Measurements from ENCODE around the gene EVX2.

EVX2 gene

DNA sequence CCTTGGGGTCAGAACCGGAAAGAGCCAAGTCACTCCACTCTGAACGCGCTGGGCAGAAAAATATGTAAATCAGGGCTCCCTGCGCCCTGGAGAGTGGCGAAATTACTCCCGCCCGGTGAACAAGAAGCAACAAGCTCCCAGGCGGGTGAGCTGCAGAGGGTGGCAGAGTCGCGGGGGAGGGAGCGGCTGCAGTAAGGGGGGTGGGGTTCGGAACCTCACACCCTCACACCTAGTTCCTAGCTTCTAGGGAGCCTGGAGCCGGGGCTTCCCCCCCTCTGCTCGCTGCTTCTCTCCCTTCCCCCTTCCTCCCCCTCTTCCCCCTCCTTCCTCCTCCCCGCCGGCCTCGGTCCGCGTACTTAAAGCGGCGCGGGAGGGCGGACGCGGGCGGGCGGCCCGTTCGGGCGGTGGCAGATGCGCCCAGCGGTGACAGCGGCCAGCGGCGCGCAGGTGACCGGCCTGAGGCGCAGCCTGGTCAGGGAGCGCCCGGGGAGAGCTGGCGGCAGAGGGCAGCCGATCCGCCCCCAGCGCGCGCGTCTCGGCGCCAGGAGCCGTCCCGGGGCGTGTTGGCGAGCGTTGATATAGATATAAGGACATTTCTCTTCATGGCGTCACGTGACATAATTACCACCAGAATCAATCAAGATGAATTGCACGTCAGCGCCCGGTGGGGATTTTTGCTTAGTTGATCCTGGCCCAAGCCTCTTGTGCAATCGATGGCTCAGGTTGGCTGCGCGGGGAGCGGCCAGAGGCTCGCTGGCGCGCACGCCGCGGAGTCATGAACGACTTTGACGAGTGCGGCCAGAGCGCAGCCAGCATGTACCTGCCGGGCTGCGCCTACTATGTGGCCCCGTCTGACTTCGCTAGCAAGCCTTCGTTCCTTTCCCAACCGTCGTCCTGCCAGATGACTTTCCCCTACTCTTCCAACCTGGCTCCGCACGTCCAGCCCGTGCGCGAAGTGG is 23.1 kb upstream of the EVX2 start, which contains the start of gene HOXD11:
Gene HOXD11, plus strand, starts transcription at position 700 of the 959 bp plus-strand sequence. Its CDS starts 76 bp downstream, at position 776.
- peak; percentile 75 for DNase-seq

DNA sequence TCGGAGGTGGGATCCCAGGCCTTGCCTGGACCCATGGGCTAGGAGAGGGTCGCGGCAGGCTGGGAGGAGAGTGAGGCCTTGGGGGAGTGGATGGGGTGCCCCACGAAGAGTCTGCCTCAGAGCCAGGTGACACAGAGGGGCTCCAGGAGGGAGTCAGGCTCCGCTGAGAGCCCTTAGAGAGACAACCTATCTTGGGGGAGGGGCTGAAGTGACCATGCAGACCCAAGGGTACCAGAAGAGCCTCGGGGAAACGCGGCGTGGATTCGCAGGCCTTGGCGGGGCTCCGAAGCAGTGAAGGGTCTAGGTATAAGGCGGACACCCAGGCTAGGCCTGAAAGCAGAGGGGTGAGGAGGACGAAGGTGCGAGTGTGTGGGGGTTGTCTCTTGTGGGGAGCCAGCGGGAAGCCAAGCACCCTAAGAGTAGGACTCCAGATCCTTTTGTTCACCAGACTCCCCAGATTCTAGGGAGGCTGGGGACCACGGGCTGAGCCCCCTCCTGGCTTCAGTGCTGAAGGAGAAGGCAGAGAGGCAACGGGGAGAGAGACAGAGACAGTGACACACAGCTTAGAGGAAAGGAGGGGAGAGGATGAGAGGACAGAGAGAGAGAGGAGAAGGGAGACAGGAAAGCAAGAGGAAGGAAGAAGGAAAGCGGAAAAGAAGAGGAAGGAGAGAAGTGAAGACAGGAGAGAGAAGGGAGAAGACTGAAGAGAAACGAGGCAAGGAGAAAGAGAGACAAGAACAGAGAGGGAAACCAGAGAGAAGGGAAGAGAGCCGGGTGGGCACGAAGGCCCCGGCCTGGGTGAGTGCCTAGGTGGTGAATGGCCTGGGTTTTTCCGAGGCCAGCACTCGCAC is 22.2 kb upstream of the EVX2 start:
- no peak for DNase-seq

DNA sequence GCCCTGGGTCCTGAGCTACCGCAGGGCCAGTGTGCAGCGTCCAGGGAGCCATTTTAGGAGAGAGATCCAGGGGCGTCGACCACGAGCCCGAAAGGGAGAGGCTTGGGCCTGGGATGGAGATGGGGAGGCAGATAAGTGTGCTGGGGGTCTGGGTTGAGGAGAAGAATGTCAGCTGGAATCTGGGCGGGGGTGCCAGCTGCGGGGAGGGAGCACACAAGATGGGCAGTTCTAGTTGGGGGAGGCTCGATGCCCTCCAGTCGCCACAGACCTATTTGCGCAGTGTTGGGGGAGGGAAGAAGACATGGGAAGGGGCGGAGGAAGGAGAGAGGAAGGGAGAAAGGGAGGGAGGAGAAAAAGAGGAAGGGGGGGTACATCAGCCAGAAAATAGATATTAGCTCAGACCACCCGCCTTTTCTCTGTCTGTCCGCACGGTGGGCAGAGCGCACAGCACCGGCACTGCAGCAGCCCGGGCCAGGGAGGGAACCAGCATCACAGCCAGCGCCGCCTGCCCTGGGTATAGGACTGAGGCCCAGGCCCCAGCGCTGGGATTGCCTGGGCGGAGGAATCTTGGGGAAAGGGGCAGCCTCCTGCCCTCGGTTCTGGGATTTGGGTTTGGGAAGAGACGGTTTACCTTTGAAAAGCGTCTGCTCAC is 21.4 kb upstream of the EVX2 start:
- no peak for DNase-seq

DNA sequence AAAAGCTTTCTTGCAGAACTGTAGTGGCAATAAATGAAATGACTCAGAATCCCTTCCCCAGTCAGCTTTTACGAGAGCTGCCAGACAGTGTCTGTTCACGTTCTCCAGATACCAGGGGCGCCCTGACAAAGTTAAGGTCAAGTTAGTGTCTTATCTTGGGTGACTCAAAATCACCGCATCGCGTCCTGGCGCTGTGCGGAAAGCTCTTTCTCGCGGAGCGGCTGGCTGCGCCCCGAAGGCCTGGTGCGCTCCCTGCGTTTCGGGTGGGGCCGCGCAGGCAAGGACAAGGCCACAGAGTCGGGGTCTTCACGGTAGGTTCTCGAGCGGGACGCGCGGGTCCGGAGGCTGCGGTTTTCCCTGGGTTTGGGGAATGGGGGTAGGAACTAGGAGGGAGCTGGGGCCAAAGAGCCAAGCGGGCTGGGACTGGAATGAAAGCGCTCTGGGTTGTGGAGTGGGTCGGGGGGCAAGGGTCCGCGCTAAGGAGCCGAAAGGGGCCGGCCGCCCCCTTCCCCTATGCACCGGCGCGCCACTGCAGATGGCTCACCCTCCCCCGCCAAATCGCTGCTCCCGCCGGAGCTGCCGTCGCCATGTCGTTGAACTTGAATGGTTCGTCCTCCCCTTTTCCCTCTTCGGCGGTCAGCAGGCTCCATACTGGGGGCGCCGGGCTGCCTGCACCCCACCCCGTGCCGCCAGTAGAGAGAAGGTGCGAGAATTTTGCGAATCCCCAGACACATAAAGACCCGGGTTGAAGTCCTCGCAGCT is 20.7 kb upstream of the EVX2 start:
- DNase-seq, result peak; percentile 85

DNA sequence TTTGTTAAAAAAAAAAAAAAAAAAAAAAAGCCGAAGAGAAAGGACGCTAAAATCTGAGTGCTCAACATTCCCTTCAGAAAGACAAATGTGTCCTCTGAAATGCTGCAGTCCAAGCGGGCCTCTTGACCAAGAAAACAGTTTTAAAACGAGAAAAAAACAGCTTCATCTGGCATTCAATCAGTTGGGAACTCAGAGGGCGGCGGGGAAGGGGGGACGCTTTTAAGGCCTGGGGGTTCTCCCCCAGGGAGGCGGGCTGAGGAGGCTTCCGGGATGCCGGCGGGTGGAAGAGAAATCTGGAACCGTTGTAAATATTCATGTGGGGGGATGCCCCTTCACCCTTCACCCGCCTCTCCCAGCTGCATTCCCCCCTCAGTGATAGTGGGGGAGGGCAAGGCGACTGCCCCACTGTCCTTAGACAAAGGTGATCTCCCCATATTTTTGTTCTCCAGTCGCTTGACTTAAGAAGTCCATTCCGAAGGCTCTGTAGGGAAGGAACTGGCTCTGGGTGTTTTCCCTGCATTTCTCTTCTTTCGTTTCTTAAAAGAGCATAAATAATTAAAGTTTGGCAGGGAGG is 20.1 kb upstream of the EVX2 start:
- DNase-seq, result no peak

DNA sequence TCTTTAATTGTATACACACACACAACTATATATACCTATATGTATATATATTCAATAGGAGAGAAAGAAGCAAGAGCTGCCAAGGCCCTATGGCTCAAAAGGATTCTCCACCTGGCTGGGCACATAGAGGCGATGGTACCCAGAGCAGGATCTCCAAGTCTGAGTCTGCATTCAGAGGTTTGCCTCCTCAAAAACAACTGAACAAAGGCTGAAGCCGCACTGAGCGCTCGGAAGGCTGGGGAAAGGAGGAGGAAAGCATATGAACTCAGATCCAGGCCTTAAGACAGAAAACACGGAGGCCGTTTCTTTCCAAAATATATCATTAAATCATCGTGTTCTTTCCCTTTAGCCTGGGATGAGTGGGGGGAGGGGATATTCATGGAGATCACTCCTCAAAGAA is 19.4 kb upstream of the EVX2 start:
- DNase-seq, result no peak

DNA sequence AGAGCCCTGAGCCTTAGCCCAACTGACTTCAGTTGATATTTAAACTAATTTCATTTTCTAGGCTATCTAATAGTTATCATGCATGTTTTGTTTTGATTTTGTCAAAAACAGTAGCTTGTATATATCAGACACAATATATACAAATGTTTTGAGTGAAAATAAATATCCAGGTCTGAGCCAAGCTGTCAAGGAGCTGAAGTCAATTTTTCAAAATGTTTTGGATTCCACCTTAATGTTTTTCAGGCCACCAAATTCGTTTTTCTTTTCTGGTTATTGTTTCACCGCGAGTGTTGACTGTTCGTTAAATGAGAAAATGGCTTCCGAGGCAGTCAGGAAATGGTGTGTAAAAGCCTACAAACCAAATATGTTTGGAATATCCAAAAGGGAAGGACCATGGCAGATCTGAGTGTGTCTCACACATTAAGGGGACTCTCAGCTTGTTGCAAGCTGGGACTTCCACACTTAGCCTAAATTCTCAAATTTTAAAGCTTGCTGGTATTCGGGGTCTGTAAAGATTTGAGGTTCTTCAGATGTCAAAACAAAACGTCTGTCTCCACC is 18.6 kb upstream of the EVX2 start:
- no peak for DNase-seq

DNA sequence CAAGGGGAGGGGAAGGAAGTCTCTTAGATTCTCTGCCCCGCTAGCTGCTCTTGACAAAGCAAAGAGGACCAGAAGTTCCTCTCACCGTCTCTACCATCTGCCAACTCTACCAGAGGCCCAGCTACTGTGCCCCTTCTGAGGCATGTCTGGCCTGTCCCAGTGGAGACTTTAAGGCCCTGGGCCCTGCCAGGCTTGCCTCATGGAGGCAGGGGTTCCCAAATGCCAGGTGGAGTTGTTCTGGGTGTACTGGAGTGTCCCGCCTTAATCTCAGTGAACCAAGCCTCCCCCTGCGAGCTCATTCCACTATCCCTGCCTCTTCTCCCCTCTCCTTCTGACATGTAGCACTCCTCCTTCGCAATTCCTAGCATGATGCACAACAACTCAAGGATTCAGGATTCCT is 18.1 kb upstream of the EVX2 start:
- no peak for DNase-seq

DNA sequence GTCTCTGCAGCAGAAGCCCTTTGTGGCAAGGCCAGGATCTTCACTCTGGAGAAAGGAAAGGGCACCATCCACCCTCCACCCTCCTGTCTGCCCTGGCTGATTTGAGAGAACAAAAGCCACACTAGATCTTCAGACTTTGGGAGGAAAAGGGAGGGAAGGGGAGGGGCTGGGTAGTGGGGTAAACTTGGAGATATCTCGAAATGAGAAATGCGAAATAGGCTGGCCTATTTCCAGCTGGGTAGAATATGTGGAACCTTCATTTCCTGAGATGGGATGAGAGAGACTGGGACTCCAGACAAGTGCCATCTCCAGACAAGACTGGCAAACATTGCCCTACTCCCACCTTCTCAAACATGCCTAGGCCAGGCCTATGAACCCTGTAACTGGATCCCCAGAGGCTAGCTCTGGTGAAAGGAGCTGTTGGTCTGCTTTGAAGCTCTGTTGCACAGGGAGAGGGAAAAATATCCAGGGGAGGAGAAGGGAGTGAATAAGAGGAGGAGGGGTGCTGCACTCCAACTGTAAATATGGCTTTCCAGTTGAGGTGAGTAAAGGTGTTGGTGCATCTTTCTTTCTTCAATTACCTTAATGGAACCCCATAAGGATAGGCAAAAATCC is 17.6 kb upstream of the EVX2 start:
- no peak for DNase-seq

DNA sequence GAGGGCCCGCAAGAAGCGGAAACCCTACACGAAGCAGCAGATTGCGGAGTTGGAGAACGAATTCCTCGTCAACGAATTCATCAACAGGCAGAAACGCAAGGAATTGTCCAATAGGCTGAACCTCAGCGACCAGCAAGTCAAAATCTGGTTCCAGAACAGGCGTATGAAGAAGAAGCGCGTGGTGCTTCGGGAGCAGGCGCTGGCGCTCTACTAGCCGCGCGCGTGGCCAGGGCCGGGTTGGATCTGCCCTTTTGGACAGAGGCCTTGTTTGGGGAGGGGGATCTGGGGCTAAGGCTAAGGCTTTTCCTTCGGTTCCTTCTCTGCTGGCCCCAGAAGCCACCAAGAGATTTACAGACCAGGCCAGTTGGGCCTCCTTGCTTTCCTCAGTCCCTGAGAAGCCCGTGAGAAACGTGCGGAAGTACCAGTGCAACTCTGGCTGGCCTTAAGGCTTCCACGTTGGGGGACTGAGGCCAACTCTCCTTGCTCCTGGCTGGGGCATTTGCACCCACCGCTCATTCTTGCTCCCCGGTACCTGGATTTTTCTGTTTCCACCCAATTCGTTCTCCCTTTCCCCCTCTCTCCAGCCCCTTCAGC is 16.9 kb upstream of the EVX2 start:
- DNase-seq, result no peak

DNA sequence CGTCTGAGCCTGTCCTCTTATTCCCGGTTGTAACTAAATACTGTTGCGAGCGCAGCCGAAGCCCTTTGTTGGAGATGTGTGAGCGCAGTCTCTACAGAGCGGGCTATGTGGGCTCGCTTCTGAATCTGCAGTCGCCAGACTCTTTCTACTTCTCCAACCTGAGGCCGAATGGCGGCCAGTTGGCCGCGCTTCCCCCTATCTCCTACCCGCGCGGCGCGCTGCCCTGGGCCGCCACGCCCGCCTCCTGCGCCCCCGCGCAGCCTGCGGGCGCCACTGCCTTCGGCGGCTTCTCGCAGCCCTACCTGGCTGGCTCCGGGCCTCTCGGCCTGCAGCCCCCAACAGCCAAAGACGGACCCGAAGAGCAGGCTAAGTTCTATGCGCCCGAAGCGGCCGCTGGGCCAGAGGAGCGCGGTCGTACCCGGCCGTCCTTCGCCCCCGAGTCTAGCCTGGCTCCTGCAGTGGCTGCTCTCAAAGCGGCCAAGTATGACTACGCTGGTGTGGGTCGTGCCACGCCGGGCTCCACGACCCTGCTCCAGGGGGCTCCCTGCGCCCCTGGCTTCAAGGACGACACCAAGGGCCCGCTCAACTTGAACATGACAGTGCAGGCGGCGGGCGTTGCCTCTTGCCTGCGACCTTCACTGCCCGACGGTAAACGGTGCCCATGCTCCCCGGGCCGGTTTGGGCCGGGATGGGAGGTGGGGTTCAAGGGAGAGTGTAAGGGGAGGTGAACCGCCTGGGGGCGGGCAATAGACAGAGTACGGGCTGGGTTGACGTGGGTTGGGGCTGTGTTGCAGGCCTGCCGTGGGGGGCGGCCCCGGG is 16.2 kb upstream of the EVX2 start, which contains the start of gene HOXD12:
Gene HOXD12, plus strand, starts transcription at position 68 of the 819 bp plus-strand sequence. Its CDS starts 7 bp downstream, at position 75.
- no peak for DNase-seq

DNA sequence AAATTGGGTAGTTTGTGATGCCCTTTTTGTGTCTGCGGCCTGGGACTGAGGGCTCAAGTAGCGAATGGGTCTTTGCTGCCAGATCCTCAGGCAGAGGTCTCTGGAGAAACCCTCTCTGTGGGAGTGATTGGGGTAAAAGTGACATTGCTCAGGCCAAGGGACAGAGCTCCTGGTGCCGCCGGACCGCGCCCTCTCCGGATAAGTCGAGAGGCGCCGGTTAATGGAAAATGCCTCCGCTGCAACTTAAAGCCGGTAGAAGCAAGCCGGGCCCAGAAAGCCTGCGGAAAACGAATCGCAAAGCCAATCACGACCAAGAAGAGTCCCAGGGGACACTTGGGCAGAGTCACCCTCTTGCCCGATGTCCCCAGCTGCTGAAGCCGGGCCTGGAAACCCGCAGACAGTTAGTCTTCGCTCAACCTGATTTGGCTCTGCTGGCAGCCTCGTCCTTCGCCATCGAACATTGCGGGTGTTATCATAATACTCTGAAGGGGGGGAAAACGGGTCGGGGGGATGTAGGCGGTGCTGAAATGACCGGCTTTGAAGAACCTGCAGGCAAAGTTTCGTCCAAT is 15.5 kb upstream of the EVX2 start:
- DNase-seq, result no peak

DNA sequence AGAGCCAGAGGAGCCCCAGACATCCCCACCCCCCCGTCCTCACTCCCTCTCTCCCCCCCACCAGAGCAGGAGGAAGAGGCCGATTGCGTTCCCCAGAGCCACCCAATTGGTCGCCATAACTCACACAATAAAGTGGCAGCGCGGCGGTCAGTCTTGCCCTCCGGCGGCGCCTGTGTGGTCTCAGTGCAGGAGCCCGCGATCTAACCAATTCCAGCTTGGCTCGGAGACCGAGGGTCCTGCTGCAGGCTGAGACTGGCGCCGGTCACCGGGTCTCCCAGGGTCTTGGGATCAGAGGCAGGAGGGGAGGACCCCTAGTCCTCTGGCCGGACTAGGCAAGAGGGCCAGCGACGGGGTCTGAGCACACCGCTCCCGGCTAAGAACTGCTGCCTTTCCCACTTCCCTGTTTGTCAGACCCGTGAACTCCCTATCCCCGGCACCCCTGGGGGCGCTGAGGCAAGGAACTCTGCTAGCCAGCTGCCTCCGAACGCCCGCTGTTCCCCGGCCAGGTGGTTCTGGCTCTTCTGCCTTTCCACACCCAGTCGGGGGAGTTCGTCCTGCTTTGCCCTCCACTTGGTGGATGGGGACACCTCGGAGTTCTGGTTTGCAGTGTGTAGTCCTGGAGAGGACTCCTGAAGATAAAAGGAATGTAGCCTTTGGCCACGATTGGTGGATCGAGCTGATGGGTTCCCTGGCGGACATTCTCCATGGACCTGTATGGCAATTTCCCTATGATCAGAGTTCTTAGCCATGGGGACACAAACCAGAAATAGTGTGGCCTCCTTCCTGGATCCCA is 14.8 kb upstream of the EVX2 start:
- DNase-seq, result no peak

DNA sequence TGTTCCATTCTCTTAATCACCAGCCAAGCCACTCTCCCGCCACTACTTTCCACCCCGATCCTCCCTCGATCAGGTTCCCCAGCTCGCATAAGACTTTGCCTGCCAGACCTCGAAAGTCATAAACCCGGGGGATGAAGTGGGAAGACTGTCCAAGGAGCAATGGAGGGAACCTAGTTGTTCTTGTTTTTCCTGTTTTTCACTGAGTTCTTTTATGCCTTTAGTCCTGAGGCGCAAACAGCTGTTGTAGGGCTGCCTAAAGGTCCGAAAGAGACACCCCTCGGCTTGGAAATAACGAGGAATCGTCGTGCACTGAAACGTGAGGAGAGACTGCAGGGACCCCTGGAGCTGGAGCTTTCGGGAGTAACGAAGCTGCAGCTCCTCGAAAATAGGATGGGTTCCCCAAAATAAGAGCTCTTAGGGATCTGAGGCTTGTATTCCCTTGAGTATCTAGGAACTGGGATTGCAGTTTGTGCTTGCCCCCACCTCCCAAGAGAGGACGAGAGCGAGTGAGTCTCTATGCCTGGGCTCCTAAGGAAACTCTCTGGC is 14.1 kb upstream of the EVX2 start:
- DNase-seq, result no peak

DNA sequence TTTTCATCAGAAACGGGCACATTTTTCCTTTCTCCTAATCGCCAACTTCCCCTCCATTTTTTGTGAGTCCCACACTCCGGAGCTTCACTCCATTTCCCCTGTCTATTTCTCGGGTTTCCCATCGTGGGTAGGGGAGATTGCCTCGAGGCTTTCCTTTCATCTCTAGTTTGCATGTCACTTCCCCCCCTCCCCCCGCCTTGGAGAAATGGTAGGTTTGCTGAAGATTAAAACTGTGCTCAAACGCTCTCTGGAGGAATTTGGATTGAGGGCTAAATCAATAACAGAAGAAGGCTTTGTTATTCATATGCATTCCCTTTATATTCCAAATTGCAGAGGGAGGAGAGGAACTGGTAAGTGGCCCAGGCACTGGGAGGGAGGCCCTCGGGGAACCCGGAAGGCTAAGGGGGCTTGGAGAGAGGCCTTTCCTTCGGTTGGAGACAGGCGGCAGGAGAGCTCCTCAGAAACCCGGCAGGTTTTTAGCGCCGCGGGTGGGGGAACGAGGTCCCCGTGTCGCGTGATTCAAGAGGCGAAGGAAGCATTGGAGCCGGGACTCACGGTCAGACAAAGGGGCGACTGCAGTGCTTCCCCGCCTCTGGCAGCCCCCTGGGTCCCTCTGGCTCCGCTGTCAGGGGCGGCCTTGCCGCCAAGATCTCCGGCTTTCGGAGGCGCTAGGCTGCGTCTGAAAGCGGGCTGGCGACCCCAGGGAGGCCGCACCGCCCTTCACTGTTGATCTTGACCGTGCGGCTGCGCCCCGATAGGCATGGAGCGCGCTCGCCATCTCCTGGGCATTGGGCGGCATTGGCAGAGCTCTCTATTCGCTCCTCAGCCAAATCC is 13.4 kb upstream of the EVX2 start:
- peak; percentile 66 for DNase-seq

DNA sequence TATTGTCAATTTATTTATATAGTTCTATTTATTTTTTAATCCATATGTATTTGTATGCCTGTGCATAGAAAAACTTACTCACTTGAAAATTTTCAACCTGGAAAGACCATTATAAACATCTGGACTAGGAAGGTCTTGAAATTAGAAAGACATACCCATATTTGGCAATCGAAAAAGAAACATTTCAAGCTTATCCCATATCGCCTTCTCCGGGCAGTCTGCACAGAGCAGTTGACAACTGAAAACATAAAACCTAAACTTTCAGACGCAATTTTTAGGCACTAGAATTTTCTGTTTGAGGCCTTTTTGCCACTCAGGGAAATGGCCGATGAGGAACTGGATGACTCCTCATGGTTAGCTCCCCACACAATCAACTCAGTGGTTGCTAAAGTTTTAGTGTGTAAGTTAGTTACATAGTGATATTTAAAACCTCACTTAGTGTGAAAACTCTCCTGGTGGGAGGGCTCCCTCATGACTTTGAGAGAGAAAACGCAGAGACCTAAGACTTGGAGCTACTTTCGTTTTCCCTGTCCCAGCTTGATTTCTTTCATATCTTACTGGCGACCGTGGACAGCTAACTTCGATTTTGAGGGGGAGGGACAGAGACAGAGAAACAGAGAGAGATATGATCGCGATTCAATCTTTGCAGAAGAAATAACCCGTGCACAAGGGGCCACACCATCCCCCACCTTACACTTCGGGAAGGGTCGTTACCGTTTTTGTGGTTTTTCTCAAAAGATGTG is 12.7 kb upstream of the EVX2 start:
- no peak for DNase-seq

DNA sequence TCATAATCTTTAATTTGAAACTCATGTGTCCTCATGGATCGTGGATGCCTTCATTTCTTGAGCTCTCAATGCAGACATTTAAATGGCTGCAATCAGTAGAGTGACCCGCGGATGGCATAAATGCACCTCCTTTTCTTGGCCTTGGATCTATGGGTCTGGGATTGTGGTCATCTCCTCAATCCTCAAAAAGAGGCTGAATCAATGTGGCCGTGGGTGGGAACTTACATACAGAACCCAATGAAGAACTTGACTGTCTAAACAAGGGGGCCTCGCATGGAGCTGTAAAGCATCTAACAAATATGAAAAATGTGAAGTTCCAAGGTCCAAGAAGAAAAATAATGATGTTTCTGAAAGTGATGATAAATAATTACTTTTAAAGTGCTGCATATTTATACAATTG is 11.7 kb upstream of the EVX2 start:
- DNase-seq, result no peak

Measured in fibroblast of skin of right biceps (primary cell).